HG03565 (cell line): Measurements from ENCODE around the gene MTCL3.
A peak's percentile ranks its signal among the peaks of the same experiment; 100 is the strongest.

Experiments
- ATAC-seq: cut with Tn5 transposase; IDR thresholded peaks from one replicate; pipeline ENCODE4 v1.9.1; 2021; ENCODE audit warnings: mild to moderate bottlenecking, moderate library complexity; ENCODE audit not compliant: unreplicated experiment

MTCL3 gene

GRCh38 chr6:127515794-127516661 is 3.1 kb downstream of the MTCL3 start:
- peak; percentile 63 for ATAC-seq

- no peak for ATAC-seq
Observed at GRCh38 chr6:127515234-127515793, 3.8 kb downstream of the MTCL3 start.

GRCh38 chr6:127514773-127515227 is 4.3 kb downstream of the MTCL3 start:
- ATAC-seq: no peak

- no peak for ATAC-seq
Observed at GRCh38 chr6:127514179-127514772, 4.9 kb downstream of the MTCL3 start.

DNA sequence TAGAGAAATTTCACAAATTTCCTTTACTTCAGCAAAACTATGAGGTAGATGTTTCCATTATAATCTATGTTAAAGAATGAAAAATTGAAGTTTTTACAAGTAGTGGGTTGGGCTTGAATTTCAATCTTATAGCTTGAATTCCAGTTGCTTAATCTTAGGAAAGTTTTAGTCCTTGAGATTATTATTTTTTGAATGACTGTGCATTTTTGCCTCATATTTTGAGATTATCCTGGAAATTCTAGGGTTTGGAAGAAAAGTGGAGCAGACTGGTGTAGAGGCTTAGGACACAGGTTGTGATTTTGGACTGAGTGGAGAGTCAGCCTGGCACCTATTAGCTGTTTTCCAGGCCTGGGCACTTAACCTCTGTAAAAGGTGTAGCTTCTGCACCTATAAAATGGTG is 5.7 kb downstream of the MTCL3 start:
- no peak for ATAC-seq

DNA sequence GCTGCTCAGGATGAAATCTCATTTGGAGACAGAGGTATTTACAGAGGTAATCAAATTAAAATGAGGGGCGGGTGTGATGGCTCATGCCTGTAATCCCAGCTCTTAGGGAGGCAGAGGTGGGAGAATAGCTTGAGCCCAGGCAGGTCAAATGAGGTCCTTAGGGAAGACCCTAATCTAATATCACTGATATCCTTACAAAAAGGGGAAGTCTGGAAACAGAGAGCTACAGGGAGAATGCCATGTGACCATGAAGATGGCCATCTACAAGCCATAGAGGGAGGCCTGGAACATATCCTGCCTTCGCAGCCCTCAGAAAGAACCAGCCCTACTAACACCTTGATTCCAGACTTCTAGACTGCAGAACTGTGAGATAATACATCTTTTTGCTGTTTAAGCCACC is 8.3 kb downstream of the MTCL3 start:
- no peak for ATAC-seq

GRCh38 chr6:127506894-127507293 is 12.2 kb downstream of the MTCL3 start:
- ATAC-seq: no peak

- ATAC-seq: no peak
Observed at GRCh38 chr6:127503022-127503421, 16.1 kb downstream of the MTCL3 start.

DNA sequence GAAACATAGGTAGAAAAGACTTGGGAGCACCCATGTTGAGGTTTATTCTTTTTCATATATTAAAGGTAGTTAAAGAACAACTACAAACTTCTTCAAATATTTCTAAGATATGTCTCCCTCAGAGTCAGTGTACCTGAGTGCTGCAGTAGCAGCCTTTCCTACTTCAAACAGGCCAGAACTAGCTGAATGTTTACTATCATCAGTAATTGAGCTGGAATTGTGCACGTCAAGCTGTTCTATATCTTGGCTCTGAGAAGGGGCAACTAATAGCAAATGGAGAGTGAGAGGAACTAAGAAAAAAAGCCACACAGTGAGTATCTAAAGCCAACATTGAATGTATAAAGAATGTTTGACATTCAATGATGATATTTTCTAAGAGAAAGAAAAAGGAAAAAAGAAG is 21.7 kb downstream of the MTCL3 start:
- ATAC-seq: no peak

DNA sequence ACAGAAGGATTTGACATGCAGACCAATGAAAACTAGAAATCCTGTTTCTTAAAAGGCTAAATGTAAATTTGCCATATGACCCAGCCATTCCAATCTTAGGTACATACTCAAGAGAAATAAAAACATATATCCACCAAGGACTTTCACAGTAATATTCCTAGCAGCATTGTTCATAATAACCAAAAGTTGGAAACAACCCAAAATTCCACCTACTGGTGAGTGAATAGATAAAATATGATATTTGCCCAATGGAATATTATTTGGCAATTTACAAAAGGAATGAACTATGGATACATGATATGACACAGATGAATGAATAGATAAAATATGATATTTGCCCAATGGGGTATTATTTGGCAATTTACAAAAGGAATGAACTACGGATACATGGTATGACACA is 22.7 kb downstream of the MTCL3 start:
- no peak for ATAC-seq

- no peak for ATAC-seq
Observed at GRCh38 chr6:127494240-127494767, 24.8 kb downstream of the MTCL3 start.

GRCh38 chr6:127489248-127489647 is 29.9 kb downstream of the MTCL3 start:
- no peak for ATAC-seq

- ATAC-seq: no peak
Observed at GRCh38 chr6:127486934-127487333, 32.2 kb downstream of the MTCL3 start.

DNA sequence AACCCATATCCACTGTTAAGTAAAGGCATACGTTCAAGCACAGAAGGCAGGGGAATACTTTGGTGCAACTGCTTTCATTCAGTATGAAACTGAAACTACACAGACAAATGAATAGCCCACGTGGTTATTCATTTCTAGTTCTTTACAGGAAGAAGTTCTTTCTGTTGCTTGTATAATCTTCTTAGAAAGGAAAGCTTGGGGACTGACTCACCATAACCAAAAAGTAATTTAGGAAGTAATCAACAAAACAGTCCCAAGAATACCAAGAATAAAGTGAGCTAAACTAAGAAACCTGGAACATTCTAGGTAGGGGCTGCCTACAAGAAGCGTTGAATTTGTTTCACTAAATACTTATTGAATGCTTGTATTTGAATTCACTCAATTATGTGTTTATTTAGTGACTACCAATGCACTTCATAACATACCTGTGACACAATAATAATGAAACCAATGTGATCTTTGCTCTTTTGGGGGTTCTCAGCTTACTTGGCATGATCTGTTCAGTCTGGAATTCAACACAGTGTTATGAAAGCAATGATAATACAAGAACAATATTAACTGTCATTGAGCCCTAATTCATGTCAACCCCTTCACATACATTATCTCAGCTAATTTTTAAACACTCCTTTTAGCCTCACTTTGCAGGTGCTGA is 34.8 kb downstream of the MTCL3 start:
- peak; percentile 100 for ATAC-seq

DNA sequence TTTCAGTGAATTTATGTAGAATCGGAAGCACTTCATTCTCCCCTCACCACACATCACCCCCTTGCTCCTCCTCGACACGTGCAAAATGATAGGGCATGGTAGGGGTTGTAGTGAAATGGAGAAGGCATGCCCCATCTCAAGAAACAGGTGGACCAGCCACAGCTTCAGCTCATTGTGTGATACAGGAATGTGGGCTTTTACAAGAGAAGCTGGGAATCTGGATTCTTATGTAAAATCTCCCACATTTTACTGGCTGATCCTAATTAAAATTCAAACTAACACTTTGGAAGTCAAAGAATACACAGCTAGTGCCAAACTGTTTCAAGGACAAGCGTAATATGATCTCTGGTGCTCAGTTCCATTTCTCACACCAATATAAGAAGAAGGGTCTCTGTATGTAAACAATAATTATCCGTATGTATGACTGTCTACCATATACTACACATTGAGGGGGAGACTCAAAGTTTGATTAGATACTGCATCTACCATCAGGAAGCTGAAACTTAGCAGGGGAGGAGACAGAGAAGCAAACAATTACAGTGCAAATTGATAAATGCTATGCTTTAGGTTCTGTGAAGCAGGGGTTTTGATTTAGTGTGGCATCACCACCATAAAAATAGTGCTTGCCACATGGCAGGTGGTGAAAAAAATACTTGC is 35.6 kb downstream of the MTCL3 start:
- ATAC-seq: no peak

DNA sequence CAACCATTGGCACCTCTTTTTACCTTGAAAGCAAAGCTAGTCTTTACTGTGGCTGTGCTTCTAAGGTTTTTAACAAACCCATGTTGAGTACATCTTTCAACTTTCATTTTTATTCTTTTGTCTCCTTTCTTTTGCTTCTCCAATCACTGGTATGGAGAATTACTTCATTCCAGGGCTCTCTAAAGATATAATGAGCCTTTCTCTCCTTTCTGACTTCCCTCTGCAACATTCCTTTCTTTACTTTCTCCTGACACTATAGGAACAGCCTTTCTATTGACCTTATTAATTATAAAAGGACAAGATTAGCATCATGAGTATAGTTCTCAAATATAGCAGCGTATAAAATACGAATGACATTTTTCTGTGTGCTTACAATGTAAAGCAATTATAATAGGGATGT is 36.8 kb downstream of the MTCL3 start:
- ATAC-seq: no peak

GRCh38 chr6:127481628-127482027 is 37.5 kb downstream of the MTCL3 start:
- no peak for ATAC-seq

DNA sequence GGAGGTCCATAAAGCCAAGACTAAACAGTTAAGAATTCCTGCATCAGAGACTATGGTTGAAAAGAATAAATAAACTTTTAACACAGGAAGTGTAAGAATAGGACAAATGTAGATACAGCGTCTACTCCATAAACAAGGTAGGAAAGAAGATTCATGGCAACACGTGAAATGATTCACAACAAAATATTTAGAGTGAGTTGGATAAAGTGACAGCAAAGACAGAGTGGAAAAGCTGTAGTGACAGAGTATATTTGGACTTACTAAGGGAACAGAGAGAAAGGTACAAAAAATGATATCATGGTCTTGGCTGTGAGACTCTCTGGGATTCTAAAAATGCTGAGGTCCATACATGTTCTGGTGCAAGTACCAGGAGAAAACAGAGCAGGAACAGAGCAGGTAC is 38.0 kb downstream of the MTCL3 start:
- ATAC-seq: no peak

- no peak for ATAC-seq
Observed at GRCh38 chr6:127477658-127478057, 41.5 kb downstream of the MTCL3 start.

- no peak for ATAC-seq
Observed at GRCh38 chr6:127475823-127476176, 43.3 kb downstream of the MTCL3 start.
